ENCODE measurements around the gene SGSM1. TPM values are rescaled to one million over a fixed set of nuclear protein-coding genes. Genes with fewer than 3 reads are reported as not detected.

The SGSM1 gene
- total RNA-seq, 1 experiment from 2014 or later, result 4.1 TPM

GRCh38 chr22:24768537-24769374 lies 37.3 kb upstream of the SGSM1 start:
- POLR2A ChIA-PET, result no interaction called here
- CTCF ChIA-PET, result interaction anchor here (0.6 to 3.6 kb wide), 19 partner anchors 10 to 289 kb away, joined by 3 to 38 read pairs (median 4); partner anchors contain the start of gene SGSM1
- H3K4me3 Mint-ChIP-seq, result no peak overlapping the region
- no peak overlapping the region; the same call in 1 of the 2 replicates for H3K27ac Mint-ChIP-seq
- H3K27me3 Mint-ChIP-seq (ENCODE audit: low read depth), result no peaks in the 10 kb centered on the region; the same call in 1 of the 2 replicates
- no peaks in the 10 kb centered on the region for H3K9me3 Mint-ChIP-seq
- no peaks in the 10 kb centered on the region for H3K36me3 Mint-ChIP-seq
- DNase-seq (ENCODE audit: low spot score) (peak; percentile 72), ATAC-seq (peak; percentile 73)
- peaks cover 15% of the 10 kb centered on the region for H3K4me1 Mint-ChIP-seq
- TF ChIP-seq SP1 (CRISPR knock-in tag; conservative IDR thresholded peaks at IDR 0.05) (no peak), CREM (CRISPR knock-in tag; IDR thresholded peaks at IDR 0.05) (no peak), CTCF (IDR thresholded peaks at IDR 0.05) (peak; percentile 47)

GRCh38 chr22:24772493-24773220 lies 33.4 kb upstream of the SGSM1 start:
- Mint-ChIP-seq H3K27ac (0 out of 2 replicates have a peak overlapping the region, but pooled peaks have one; percentile 23), H3K4me1 (peaks cover 14% of the 10 kb centered on the region), H3K9me3 (no peaks in the 10 kb centered on the region), H3K4me3 (no peak overlapping the region), H3K36me3 (no peaks in the 10 kb centered on the region), H3K27me3 (ENCODE audit: low read depth) (no peaks in the 10 kb centered on the region; the same call in 1 of the 2 replicates)
- POLR2A ChIA-PET, result interaction anchor here (0.5 kb wide), 2 partner anchors 135 to 150 kb away, joined by 3 read pairs; no protein-coding TSS in a partner anchor
- CTCF ChIA-PET, result interaction anchor here (0.6 to 2.5 kb wide), 53 partner anchors 8 to 351 kb away, joined by 3 to 32 read pairs (median 5); partner anchors contain the start of genes GUCD1, LRRC75B, SGSM1 and SNRPD3
- ATAC-seq (peak; percentile 94), DNase-seq (ENCODE audit: low spot score) (peak; percentile 64)
- no peak for TF ChIP-seq GTF2I (CRISPR knock-in tag; conservative IDR thresholded peaks at IDR 0.05)
- peak; percentile 42; the same call in 1 of the 2 replicates for TF ChIP-seq CTCF (IDR thresholded peaks at IDR 0.05)
- no peak for TF ChIP-seq RELA (CRISPR knock-in tag; IDR thresholded peaks at IDR 0.05; ENCODE audit: borderline replicate concordance)
- no peak for TF ChIP-seq ZNF425 (CRISPR knock-in tag; conservative IDR thresholded peaks at IDR 0.05)
- TF ChIP-seq SP1 (CRISPR knock-in tag; conservative IDR thresholded peaks at IDR 0.05), result 0 out of 2 replicates have a peak, but pooled peaks have one; percentile 25

- ChIA-PET POLR2A (no interaction called here), CTCF (interaction anchor here (0.9 to 1.8 kb wide), 5 partner anchors 12 to 75 kb away, joined by 3 to 5 read pairs (median 5); no protein-coding TSS in a partner anchor)
- H3K36me3 Mint-ChIP-seq, result no peaks in the 10 kb centered on the region
- peaks cover 14% of the 10 kb centered on the region for H3K4me1 Mint-ChIP-seq
- H3K27me3 Mint-ChIP-seq (ENCODE audit: low read depth), result no peaks in the 10 kb centered on the region; the same call in 1 of the 2 replicates
- 0 out of 2 replicates have a peak, but pooled peaks cover 3% of the 10 kb centered on the region for H3K9me3 Mint-ChIP-seq
- no peak for DNase-seq (ENCODE audit: low spot score)
- TF ChIP-seq NR1H2 (CRISPR knock-in tag; IDR thresholded peaks at IDR 0.05) (no peak), ZBTB21 (CRISPR knock-in tag; IDR thresholded peaks at IDR 0.05; ENCODE audit: borderline replicate concordance) (no peak), ATF1 (CRISPR knock-in tag; IDR thresholded peaks at IDR 0.05) (no peak), ZBTB43 (CRISPR knock-in tag; IDR thresholded peaks at IDR 0.05) (no peak), JAZF1 (CRISPR knock-in tag; IDR thresholded peaks at IDR 0.05) (no peak), PREB (CRISPR knock-in tag; IDR thresholded peaks at IDR 0.05; ENCODE audit: borderline replicate concordance) (no peak), GABPB1 (CRISPR knock-in tag; IDR thresholded peaks at IDR 0.05) (no peak)
- peak overlapping the region; percentile 28; the same call in 1 of the 2 replicates for H3K27ac Mint-ChIP-seq
- H3K4me3 Mint-ChIP-seq, result no peak overlapping the region
- ATAC-seq, result no peak
Measured at GRCh38 chr22:24775769-24776492, 30.1 kb upstream of the SGSM1 start.
